HG03432 (cell line): ENCODE results near the gene TRAP1.

Source experiments
- ATAC-seq: cut with Tn5 transposase; IDR thresholded peaks from one replicate; pipeline ENCODE4 v1.9.1; 2021; ENCODE audit warnings: mild to moderate bottlenecking, moderate library complexity; ENCODE audit not compliant: unreplicated experiment

Gene TRAP1

DNA sequence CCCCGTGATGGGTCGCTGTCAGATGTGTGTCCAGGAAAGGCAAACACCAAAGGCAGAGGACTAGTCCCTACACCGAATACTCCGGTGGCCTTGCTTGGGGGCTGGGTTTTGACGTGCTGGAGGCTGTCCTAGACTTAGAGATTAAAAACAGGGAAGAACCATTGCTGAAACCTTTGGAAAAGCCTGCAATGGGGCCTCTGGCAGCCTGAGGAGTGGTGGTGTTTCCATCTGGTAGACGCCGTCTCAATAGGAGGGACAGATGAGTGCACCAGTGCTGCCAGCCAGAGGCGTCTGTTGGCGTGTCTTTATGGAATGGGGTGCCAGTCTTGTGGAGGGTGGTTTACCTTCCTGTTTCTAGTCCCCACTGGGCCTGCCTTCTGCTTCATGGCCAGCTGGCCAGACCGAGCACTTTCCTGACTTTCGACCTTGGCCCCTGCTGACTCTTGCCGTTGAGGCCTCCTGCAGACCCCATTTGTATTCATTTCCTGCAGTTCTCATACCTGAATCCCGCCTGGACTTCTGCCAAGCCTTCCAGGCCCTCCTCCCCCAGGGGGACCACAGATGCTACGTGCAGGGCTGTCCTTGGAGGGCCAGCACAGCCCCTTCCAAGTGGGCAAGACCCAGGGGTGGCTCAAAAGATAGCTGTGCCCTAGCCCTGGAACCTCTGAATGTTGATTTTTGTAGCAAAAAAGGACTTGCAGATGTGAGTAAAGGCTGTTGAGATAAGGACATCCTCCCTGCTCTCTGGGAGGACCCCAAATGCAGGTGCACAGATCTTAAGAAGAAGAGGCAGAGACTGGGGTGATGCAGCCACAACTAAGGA lies 64.7 kb downstream of the TRAP1 start:
- no peak for ATAC-seq

DNA sequence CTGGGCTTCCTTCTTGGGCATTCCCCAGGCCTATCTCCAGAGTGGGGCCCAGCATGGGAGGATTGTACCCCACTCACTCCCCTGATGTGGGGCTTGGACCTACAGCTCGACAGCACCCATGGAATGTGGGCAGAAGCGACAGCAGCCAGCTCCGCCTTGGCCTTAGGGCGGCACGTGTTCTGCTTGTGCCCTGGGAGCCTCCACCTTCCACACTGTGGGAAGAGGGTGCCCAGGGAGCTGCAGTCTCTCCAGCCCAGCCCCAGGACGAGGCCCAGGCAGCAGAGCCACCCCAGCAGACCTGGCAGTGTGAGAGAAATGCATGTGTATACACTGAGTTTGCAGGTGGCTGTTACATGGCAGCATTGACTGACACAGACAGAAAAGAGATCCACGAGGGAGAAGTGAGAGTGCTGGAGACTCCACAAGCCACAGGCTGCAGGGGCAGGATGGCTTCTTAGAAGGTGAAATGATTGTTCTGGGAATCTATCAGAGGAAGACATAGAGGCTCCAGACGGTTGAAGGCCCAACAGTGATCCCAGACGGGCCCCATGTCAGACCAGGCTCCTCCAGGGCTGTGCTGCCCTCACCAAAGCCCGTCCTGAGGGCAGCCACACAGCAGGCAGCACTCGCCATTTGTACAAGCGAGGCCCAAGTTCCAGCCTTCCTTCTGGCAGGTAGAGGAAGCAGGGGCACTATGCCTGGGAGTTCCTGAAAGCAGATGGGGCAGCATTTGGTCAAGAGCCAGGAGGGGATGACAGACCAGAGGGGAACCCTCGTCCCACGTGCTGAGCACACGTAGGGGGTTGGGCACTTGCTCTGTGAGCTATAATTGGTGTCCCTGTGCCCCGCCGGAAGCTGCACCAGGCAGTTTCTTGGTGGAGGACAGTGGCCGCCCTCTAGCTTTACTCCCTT lies 65.6 kb downstream of the TRAP1 start:
- no peak for ATAC-seq

DNA sequence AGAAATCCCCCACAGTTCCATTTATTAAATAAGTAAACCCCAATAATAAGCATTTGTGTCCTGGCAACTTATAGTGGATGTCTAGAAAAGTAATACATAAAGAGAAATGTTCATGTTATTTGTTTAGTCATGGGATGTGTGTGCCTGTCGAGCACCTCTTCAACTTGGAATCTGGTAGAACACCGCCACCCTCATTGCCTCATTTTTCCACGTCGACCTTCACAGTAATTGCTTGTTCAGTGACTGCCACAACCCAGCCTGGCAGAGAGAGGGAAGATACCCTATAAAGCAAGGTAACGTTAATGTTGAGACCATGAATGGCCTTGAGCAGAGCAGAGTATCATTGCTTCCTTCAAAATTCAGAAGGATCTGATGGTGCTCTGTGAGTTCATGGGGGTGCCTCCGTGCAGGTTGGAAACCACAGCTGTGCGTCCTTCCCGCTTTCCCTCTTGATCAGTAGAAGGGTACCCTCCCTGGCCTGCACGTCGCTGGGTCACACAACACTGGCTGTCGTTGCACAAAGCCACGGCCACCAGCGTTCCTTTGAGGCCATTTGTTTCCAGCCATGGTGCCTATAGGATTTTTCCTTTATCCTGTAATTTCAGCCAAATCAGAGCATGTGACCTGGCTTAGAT lies 66.6 kb downstream of the TRAP1 start:
- ATAC-seq, result no peak

- ATAC-seq, result no peak
These were observed 70.9 kb downstream of the TRAP1 start for GRCh38 chr16:3646348-3646920.

GRCh38 chr16:3645504-3646347 lies 71.6 kb downstream of the TRAP1 start:
- ATAC-seq, result no peak

DNA sequence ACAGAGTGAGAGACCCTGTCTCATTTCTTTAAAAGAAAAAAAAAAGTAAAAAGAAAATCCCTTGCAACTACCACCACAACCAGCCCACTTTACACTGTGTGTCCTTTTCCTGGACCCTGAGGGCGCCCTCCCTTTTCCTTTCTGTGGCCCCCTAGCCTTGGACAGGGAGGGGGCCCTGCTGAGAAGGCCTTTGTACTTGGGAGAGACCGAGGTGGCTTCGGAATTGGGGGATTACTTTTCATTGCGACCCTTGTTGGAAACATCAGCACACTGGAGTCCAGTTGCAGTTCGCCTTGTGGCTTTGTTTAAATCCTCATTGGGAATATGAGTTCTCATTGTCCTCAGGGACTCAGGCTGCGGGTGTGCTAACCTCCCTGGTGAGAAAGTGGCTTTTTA lies 72.2 kb downstream of the TRAP1 start:
- no peak for ATAC-seq

- ATAC-seq, result no peak
These were observed 74.1 kb downstream of the TRAP1 start for GRCh38 chr16:3643095-3643730.

GRCh38 chr16:3642397-3643094 lies 74.8 kb downstream of the TRAP1 start:
- ATAC-seq, result no peak

- no peak for ATAC-seq
These were observed 75.4 kb downstream of the TRAP1 start for GRCh38 chr16:3641801-3642396.

DNA sequence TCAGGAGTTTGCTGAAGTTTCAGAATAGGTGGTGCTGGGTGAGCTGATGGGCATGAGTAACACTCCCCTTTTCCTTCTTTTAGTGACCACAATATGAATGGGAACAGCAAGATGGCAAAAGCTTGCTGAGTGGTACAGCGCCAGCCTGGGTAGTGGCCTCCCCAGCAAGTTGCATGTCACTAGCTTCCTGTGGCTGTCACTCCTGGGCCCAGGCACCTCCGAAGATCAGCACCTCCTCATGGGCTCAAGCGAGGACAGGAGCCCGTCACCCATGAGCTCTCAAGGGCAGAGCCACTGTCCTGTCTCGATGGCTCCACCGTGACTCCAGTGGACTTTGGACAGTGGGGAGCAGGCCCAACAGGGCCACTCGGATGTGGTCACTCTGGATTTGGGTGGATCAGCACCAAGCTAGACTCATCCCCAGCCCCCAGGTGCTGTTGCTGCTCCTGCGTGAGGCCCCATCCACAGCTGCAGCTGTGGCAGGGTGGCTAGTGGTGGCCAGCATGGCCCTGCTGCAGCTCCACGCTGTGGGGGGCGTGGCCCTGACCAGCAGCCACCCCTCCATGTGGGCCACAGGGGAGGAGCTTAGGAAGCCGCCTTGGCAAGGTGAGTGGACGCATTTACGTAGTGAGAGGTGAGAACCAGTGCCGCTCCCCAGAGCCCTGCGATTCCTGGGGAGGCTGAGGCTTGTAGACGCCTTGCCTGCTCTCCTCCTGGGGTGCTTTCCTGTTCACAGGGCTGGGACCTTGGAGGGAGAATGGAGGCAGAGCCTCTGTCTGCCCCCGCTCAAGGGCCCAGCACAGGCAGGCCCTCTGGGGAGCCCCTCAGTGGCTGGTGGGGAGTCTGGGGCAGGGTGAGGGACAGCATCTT lies 76.5 kb downstream of the TRAP1 start:
- ATAC-seq, result no peak

DNA sequence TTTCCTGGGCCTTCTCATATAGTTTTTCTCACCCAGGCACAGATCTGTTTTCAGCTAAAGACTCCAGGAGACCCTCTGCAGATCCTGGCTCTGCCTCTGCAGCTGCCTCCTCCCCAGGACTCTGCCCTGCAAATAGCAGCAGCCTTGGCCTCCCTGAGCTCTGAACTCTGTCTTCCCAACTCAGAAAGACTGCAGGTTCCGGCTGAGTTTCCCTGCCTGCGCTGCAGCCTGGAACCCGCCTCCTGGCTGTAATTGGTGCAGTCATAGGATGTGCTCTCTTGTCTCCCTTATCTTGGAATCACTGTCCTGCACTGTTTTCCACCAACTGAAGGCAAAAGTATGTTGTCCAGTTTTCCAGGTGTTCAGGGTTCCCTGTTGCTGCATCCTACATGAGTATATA lies 77.1 kb downstream of the TRAP1 start:
- ATAC-seq, result no peak

- no peak for ATAC-seq
These were observed 78.2 kb downstream of the TRAP1 start for GRCh38 chr16:3638916-3639644.

DNA sequence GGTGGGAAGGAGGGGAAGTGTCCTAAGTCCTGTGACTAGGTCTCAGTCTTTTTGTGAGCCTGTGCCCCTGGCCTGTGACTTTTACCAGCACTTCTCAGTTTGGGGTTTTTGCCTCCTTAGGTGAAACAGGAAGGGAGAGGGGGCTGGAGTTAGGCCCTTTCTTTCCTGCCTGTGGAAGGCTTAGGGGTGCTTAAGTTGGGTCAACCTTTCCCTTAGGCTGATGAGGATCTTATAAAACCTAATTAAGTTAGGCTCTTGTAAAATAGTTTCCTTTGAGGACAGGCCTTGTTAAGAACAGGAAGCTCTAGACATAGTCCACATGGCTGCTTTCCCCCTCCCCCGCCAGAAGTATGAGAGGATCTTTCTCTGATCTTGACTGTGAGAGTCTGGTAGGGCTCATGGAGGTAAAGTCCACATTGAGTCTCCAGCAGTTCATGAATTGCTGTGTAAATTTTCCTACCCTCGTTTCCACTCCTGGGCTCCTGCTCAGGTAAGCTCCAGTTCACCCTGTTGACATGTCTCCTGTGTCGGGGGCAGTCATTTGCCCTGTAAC lies 79.9 kb downstream of the TRAP1 start:
- no peak for ATAC-seq

DNA sequence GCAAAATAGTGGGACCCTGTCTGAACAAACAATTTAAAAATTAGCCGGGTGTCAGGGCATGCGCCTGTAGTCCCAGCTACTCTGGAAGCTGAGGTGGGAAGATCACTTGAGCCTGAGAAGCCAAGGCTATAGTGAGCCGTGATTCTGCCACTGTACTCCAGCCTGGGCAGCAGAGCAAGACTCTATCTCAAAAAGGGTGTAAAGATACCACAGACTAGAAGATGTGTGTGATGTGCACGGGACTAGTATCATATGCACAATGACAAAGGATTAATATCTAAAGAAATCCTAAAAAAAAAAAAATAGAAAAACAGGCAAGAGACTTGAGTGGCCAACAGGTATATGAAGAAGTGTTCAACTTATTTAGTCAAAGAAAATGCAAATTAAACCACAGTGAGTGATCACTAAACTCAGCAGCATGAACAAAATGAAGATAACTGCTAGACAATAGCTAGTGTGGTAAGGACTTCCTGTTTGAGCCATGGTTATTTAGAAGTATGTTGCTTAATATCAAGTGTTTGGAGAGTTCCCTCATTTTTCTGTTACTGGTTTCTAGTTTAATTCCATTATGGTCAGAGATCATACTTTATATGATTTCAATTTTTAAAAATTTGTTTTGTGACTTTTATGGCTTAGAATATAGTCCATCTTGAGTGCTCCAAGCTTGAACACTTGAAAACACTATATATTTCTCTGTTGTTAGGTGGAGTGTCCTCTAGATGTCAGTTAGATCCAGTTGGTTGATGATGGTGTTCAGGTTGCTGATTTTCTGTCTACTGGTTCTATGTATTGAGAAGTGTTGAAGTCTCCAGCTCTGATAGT lies 91.2 kb downstream of the TRAP1 start:
- ATAC-seq, result peak; percentile 49

DNA sequence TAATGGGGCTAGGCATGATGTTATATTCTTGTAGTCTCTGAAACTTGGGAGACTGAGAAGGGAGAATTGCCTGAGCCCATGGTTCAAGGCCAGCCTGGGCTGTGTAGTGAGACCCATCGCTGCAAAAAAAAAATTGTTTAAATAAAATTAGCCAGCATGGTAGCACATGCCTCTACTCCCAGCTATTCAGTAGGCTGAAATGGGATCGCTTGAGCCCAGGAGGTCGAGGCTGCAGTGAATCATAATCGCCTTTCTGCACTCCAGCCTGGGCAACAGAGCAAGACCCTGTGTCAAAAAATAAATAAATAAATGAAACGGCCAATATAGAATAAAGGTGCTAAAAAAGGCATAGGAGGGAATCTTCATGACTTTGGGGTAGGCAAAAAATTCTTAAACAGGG lies 92.0 kb downstream of the TRAP1 start:
- no peak for ATAC-seq

- ATAC-seq, result peak; percentile 42
These were observed 93.7 kb downstream of the TRAP1 start for GRCh38 chr16:3623642-3624041.
